Measurements from ENCODE around the gene PSMC6. TPM values are rescaled to one million over a fixed set of nuclear protein-coding genes. Genes with fewer than 3 reads are reported as not detected.

The PSMC6 gene
- total RNA-seq, 1 donor from 2014 or later: 70.0 TPM

- no peak for FAIRE-seq
- Histone ChIP-seq H3K4me3 (ENCODE audit: insufficient read depth, low read depth, low read length) (no peak overlapping the region), H3K9ac (ENCODE audit: low read length) (no peak overlapping the region), H3K36me3 (ENCODE audit: insufficient read depth, low read length) (peaks cover 10% of the 10 kb centered on the region), H2AFZ (ENCODE audit: low read depth, low read length) (no peak overlapping the region), H3K9me3 (ENCODE audit: insufficient read depth, low read depth, low read length) (no peaks in the 10 kb centered on the region), H3K79me2 (ENCODE audit: insufficient read depth, low read length) (no peaks in the 10 kb centered on the region), H4K20me1 (ENCODE audit: insufficient read depth, low read length) (no peaks in the 10 kb centered on the region), H3K27me3 (ENCODE audit: insufficient read depth, low read length) (no peaks in the 10 kb centered on the region), H3K27ac (ENCODE audit: low read depth, low read length) (no peak overlapping the region), H3K4me2 (ENCODE audit: low read length) (no peak overlapping the region), H3K4me1 (ENCODE audit: insufficient read depth, low read length) (no peaks in the 10 kb centered on the region)
- Mint-ChIP-seq H3K9me3 (ENCODE audit: unreplicated experiment) (no peaks in the 10 kb centered on the region), H3K27ac (ENCODE audit: unreplicated experiment) (no peak overlapping the region), H3K27me3 (ENCODE audit: low read depth, unreplicated experiment) (no peaks in the 10 kb centered on the region), H3K4me3 (ENCODE audit: unreplicated experiment) (no peak overlapping the region), H3K36me3 (ENCODE audit: low read depth, unreplicated experiment) (no peaks in the 10 kb centered on the region), H3K4me1 (ENCODE audit: low read depth, unreplicated experiment) (no peaks in the 10 kb centered on the region)
- no peak for DNase-seq (ENCODE audit: low read depth)
- TF ChIP-seq EZH2 (IDR thresholded peaks at IDR 0.05; ENCODE audit: insufficient read depth, low read length) (no peak), CTCF (IDR thresholded peaks at IDR 0.05; ENCODE audit: insufficient read depth, low read depth, low read length) (no peak)
Measured at GRCh38 chr14:52660832-52661231, 46.2 kb upstream of the PSMC6 start.

- no peaks in the 10 kb centered on the region for H4K20me1 ChIP-seq (ENCODE audit: insufficient read depth, low read length)
- H3K4me3 ChIP-seq (ENCODE audit: insufficient read depth, low read depth, low read length): no peak overlapping the region
Measured at GRCh38 chr14:52661314-52661713, 45.7 kb upstream of the PSMC6 start.

More at GRCh38 chr14:52661314-52661713, 45.7 kb upstream of the PSMC6 start:
- H3K36me3 Mint-ChIP-seq (ENCODE audit: low read depth, unreplicated experiment): no peaks in the 10 kb centered on the region
- Histone ChIP-seq H2AFZ (ENCODE audit: low read depth, low read length) (no peak overlapping the region), H3K4me2 (ENCODE audit: low read length) (no peak overlapping the region), H3K27ac (ENCODE audit: low read depth, low read length) (no peak overlapping the region), H3K36me3 (ENCODE audit: insufficient read depth, low read length) (peaks cover 15% of the 10 kb centered on the region), H3K9ac (ENCODE audit: low read length) (no peak overlapping the region), H3K4me1 (ENCODE audit: insufficient read depth, low read length) (no peaks in the 10 kb centered on the region), H3K9me3 (ENCODE audit: insufficient read depth, low read depth, low read length) (no peaks in the 10 kb centered on the region), H3K79me2 (ENCODE audit: insufficient read depth, low read length) (no peaks in the 10 kb centered on the region), H3K27me3 (ENCODE audit: insufficient read depth, low read length) (no peaks in the 10 kb centered on the region)
- H3K27me3 Mint-ChIP-seq (ENCODE audit: low read depth, unreplicated experiment): no peaks in the 10 kb centered on the region
- TF ChIP-seq CTCF (IDR thresholded peaks at IDR 0.05; ENCODE audit: insufficient read depth, low read depth, low read length): no peak
- no peak for TF ChIP-seq EZH2 (IDR thresholded peaks at IDR 0.05; ENCODE audit: insufficient read depth, low read length)
- no peak for DNase-seq (ENCODE audit: low read depth)
- no peak overlapping the region for H3K27ac Mint-ChIP-seq (ENCODE audit: unreplicated experiment)
- H3K4me3 Mint-ChIP-seq (ENCODE audit: unreplicated experiment): no peak overlapping the region
- no peaks in the 10 kb centered on the region for H3K4me1 Mint-ChIP-seq (ENCODE audit: low read depth, unreplicated experiment)
- no peak for FAIRE-seq
- H3K9me3 Mint-ChIP-seq (ENCODE audit: unreplicated experiment): no peaks in the 10 kb centered on the region

Measured in astrocyte (in vitro differentiated cells and primary cell).